ENCODE data around the gene ST3GAL3.

DNA sequence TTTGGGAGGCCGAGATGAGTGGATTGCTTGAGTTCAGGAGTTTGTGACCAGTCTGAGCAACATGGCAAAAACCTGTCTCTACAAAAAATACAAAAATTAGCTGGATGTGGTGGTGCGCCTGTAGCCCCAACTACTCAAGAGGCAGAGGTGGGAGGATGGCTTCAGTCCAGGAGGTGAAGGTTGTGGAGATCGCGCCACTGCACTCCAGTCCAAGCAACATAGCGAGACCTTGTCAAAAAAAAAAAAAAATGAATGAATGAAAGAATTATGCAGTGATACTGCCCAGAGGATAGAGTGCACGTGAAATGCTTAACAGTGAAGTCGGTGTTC is 262.0 kb downstream of the ST3GAL3 start:
- TF ChIP-seq NFYA (IDR thresholded peaks at IDR 0.05; ENCODE audit: borderline replicate concordance, low read depth, low read length) = no peak
- TF ChIP-seq POLR2A (IDR thresholded peaks at IDR 0.05; ENCODE audit: low read depth, low read length) = no peak
- no peak for TF ChIP-seq NRF1 (conservative IDR thresholded peaks at IDR 0.05; ENCODE audit: low read depth, low read length)
- TF ChIP-seq, protein P1, sequence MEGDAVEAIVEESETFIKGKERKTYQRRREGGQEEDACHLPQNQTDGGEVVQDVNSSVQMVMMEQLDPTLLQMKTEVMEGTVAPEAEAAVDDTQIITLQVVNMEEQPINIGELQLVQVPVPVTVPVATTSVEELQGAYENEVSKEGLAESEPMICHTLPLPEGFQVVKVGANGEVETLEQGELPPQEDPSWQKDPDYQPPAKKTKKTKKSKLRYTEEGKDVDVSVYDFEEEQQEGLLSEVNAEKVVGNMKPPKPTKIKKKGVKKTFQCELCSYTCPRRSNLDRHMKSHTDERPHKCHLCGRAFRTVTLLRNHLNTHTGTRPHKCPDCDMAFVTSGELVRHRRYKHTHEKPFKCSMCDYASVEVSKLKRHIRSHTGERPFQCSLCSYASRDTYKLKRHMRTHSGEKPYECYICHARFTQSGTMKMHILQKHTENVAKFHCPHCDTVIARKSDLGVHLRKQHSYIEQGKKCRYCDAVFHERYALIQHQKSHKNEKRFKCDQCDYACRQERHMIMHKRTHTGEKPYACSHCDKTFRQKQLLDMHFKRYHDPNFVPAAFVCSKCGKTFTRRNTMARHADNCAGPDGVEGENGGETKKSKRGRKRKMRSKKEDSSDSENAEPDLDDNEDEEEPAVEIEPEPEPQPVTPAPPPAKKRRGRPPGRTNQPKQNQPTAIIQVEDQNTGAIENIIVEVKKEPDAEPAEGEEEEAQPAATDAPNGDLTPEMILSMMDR (IDR thresholded peaks at IDR 0.05 in 2 of 3, conservative IDR thresholded peaks at IDR 0.05 in 1 of 3; ENCODE audit: control insufficient read depth in 2 of 3, extremely low read depth in 1 of 3, insufficient read depth in 1 of 3, low read depth in 3 of 3, low read length in 3 of 3) = no peak
- TF ChIP-seq EP300 (IDR thresholded peaks at IDR 0.05; ENCODE audit: borderline replicate concordance in 1 of 2, control insufficient read depth in 1 of 2, low read depth in 2 of 2, low read length in 2 of 2) = no peak

Data from GM12878 (cell line).